ENCODE measurements around the gene MYLK2.

GRCh38 chr20:31830406-31830981 lies 11.3 kb downstream of the MYLK2 start:
- TF ChIP-seq EZH2 (IDR thresholded peaks at IDR 0.05; ENCODE audit: borderline replicate concordance, insufficient read depth, low read length, poor library complexity, severe bottlenecking) (no peak), CTCF (IDR thresholded peaks at IDR 0.05; ENCODE audit: poor library complexity, severe bottlenecking) (no peak)

Data from neural cell (in vitro differentiated cells).